Testis (tissue), 3 donors: Measurements from ENCODE around the gene PF4V1. TPM values are rescaled to one million over a fixed set of nuclear protein-coding genes. Genes with fewer than 3 reads are reported as not detected.
"Not testable (repeated sequence)": the region's sequence is repeated elsewhere in the genome, so short reads cannot be mapped to it uniquely, and the experiment has no call there.

Experiments used
- DNase-seq: peaks from one replicate; pipeline ENCODE4 v3.0.0-alpha.2; 2019
- H3K27ac ChIP-seq, 2 donors: fragments of 200-600 bp; sonication (generic); one replicate each; pipeline ENCODE4 v1.5.1; 2019
- H3K27me3 ChIP-seq: fragments of 200-600 bp; sonication (generic); one replicate; pipeline ENCODE4 v1.5.1; 2019
- H3K36me3 ChIP-seq: fragments of 200-600 bp; sonication (generic); one replicate; pipeline ENCODE4 v1.5.1; 2017; ENCODE audit warnings: low read depth; ENCODE audit errors: missing control alignments
- H3K4me1 ChIP-seq: fragments of 200-600 bp; sonication (generic); one replicate; pipeline ENCODE4 v1.5.1; 2019
- H3K4me3 ChIP-seq, 2 donors: fragments of 200-600 bp; sonication (generic); one replicate each; pipeline ENCODE4 v1.5.1; 2017 to 2019
- H3K9me3 ChIP-seq: fragments of 200-600 bp; sonication (generic); one replicate; pipeline ENCODE4 v1.5.1; 2017
- POLR2A ChIP-seq: fragments of 450-650 bp; IDR thresholded peaks from one replicate; pipeline ENCODE4 v1.6.1; 2017; ENCODE audit warnings: antibody characterized with exemption, mild to moderate bottlenecking, moderate library complexity
- WGBS, 2 donors: methylation state at CpG; one replicate each; pipeline ENCODE4 v1.1.5; 2018; 5-methylcytosine and 5-hydroxymethylcytosine counted together
- intact Hi-C: fragments of 100-400 bp; cut with DNase I; formaldehyde crosslinking; loops from one replicate; pipeline ENCODE4 v1.15.1; 2023; ENCODE audit warnings: low total_unique reads
- polyA plus RNA-seq: library from polyadenylated mRNA; stranded (reverse); fragments of 350-450 nt; fragmentation: Illumina TruSeq; extraction: RNeasy Lipid Tissue Mini Kit (QIAGEN cat#74804); gene quantifications from one replicate; pipeline ENCODE4 v1.2.3, GENCODE V29; 2014; ENCODE audit warnings: low read depth, low replicate concordance; ENCODE audit not compliant: insufficient read depth
- total RNA-seq, 2 donors: library from RNA; depleted of rRNA; stranded (reverse); fragments of >200 nt; gene quantifications; one replicate each; pipeline ENCODE4 v1.2.3, GENCODE V29; 2016
- TF ChIP-seq, protein P1 (sequence below), 3 experiments: fragments of 450-650 bp in 2 of 3; fragments of 200-600 bp in 1 of 3; sonication (generic) in 1 of 3; IDR thresholded peaks; one replicate each; pipeline ENCODE4 v1.5.1; 2016 to 2019; ENCODE audit warnings: antibody characterized with exemption in 3 of 3, mild to moderate bottlenecking in 2 of 3, moderate library complexity in 1 of 3

PF4V1 gene
- total and polyA plus RNA-seq, 3 donors from 2014 or later, result not detected

- no peak overlapping the region for H3K4me3 ChIP-seq
- H3K27me3 ChIP-seq, result no peaks in the 10 kb centered on the region
- no peaks in the 10 kb centered on the region for H3K4me1 ChIP-seq
- no peaks in the 10 kb centered on the region for H3K9me3 ChIP-seq
- H3K36me3 ChIP-seq, result no peaks in the 10 kb centered on the region
- WGBS, 2 donors, result 94 to 96% methylated on average over 2 of the region's 2 CpGs
- TF ChIP-seq POLR2A, result no peak
- TF ChIP-seq, protein P1, sequence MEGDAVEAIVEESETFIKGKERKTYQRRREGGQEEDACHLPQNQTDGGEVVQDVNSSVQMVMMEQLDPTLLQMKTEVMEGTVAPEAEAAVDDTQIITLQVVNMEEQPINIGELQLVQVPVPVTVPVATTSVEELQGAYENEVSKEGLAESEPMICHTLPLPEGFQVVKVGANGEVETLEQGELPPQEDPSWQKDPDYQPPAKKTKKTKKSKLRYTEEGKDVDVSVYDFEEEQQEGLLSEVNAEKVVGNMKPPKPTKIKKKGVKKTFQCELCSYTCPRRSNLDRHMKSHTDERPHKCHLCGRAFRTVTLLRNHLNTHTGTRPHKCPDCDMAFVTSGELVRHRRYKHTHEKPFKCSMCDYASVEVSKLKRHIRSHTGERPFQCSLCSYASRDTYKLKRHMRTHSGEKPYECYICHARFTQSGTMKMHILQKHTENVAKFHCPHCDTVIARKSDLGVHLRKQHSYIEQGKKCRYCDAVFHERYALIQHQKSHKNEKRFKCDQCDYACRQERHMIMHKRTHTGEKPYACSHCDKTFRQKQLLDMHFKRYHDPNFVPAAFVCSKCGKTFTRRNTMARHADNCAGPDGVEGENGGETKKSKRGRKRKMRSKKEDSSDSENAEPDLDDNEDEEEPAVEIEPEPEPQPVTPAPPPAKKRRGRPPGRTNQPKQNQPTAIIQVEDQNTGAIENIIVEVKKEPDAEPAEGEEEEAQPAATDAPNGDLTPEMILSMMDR (IDR thresholded peaks at IDR 0.05), result no peak
- no peak overlapping the region for H3K27ac ChIP-seq
- intact Hi-C loops, result no loop called here
- no peak for DNase-seq
Observed at GRCh38 chr4:73896416-73896815, 43.3 kb downstream of the PF4V1 start.

GRCh38 chr4:73897380-73898136 lies 44.5 kb downstream of the PF4V1 start:
- no peak for DNase-seq
- Histone ChIP-seq H3K36me3 (no peaks in the 10 kb centered on the region), H3K4me3 (no peak overlapping the region), H3K27me3 (no peaks in the 10 kb centered on the region), H3K9me3 (no peaks in the 10 kb centered on the region), H3K4me1 (no peaks in the 10 kb centered on the region), H3K27ac (no peak overlapping the region)
- WGBS, 2 donors, result 56 to 65% methylated on average over 4 of the region's 4 CpGs
- TF ChIP-seq POLR2A, result no peak
- TF ChIP-seq, protein P1 (IDR thresholded peaks at IDR 0.05), result no peak
- intact Hi-C loops, result no loop called here

DNA sequence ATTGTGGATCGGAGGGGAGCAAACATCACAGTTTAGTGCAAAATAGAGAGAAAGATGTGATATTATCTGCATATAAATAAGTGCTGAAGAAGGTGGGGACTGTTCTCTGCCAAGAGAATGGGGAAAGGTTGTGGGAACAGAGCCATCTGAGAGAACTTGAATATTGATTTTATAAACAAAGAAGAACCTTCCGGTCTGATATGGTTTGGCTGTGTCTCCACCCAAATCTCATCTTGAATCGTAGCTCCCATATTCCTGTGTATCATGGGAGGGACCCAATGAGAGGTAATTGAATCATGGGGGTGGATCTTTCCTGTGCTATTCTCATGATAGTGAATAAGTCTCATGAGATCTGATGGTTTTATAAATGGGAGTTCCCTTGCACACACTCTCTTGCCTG lies 46.2 kb downstream of the PF4V1 start:
- H3K4me3 ChIP-seq, H3K9me3 ChIP-seq: not testable (repeated sequence)
- WGBS, 2 donors, result 81 to 89% methylated on average over 3 of the region's 3 CpGs

DNA sequence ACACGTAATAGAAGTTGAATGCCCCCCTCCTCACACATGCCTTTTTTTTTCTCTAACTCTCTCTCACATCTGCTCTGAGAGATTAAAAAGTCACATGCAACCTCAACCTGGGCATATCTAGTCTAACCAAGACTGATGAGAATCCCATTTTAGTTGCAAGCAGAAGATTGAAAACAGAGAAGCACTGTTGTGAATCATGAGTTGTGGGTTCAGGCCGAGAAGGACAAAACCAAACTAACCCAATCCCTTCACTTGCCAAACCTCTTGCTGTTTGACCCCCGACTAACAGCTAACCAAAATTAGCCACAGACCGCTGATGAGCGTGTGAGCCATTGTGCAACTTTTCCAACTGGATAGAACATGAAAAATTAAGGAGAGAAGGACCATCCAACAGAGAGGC lies 47.9 kb downstream of the PF4V1 start:
- no peak for DNase-seq
- intact Hi-C loops, result no loop called here
- 89 to 94% methylated on average over 5 of the region's 5 CpGs for WGBS, 2 donors
- Histone ChIP-seq H3K4me1 (no peaks in the 10 kb centered on the region), H3K27me3 (no peaks in the 10 kb centered on the region), H3K27ac (no peak overlapping the region), H3K4me3 (no peak overlapping the region), H3K9me3 (no peaks in the 10 kb centered on the region), H3K36me3 (no peaks in the 10 kb centered on the region)
- TF ChIP-seq POLR2A, result no peak
- TF ChIP-seq, protein P1 (IDR thresholded peaks at IDR 0.05), result no peak

More for the DNA sequence above, 46.2 kb downstream of the PF4V1 start:
- DNase-seq, H3K4me1 ChIP-seq, H3K27ac ChIP-seq, H3K27me3 ChIP-seq, intact Hi-C loops, H3K36me3 ChIP-seq: not testable (repeated sequence)

GRCh38 chr4:73902038-73902637 lies 49.0 kb downstream of the PF4V1 start:
- Histone ChIP-seq H3K27me3 (no peaks in the 10 kb centered on the region), H3K27ac (no peak overlapping the region), H3K4me3 (no peak overlapping the region), H3K36me3 (no peaks in the 10 kb centered on the region), H3K9me3 (no peaks in the 10 kb centered on the region), H3K4me1 (no peaks in the 10 kb centered on the region)
- 83 to 86% methylated on average over 1 of the region's 1 CpG for WGBS, 2 donors
- intact Hi-C loops, result no loop called here
- DNase-seq, result no peak
- no peak for TF ChIP-seq POLR2A
- TF ChIP-seq, protein P1 (IDR thresholded peaks at IDR 0.05), result no peak
